ENCODE results near the gene RAB11B. TPM values are rescaled to one million over a fixed set of nuclear protein-coding genes. Genes with fewer than 3 reads are reported as not detected.

RAB11B gene
- total RNA-seq, 1 experiment from 2014 or later, result 91.3 TPM

GRCh38 chr19:8397746-8398310, 7.7 kb downstream of the RAB11B start:
- H3K9me3 Mint-ChIP-seq (ENCODE audit: unreplicated experiment), result no peaks in the 10 kb centered on the region
- peaks cover 30% of the 10 kb centered on the region for H3K36me3 Mint-ChIP-seq (ENCODE audit: insufficient read depth, unreplicated experiment)
- peaks cover 13% of the 10 kb centered on the region for H3K4me1 Mint-ChIP-seq (ENCODE audit: low read depth, unreplicated experiment)
- no peak for TF ChIP-seq CTCF (IDR thresholded peaks at IDR 0.05; ENCODE audit: insufficient read depth in 1 of 2, low read depth in 1 of 2, low read length in 1 of 2, severe bottlenecking in 1 of 2, unreplicated experiment in 1 of 2)
- H3K27ac Mint-ChIP-seq (ENCODE audit: unreplicated experiment), result no peak overlapping the region
- CTCF ChIA-PET, result interaction anchor here (0.5 to 1.6 kb wide), 2 partner anchors 15 to 44 kb away, joined by 4 to 5 read pairs; partner anchors contain the start of gene MARCHF2
- Histone ChIP-seq H3K9me3 (no peaks in the 10 kb centered on the region), H3K4me3 (ENCODE audit: low read depth, low read length) (no peak overlapping the region), H3K27me3 (replicated peaks; ENCODE audit: control insufficient read depth, insufficient read depth, low read length) (no peaks in the 10 kb centered on the region), H3K4me1 (0 out of 2 replicates have a peak, but pooled peaks cover 5% of the 10 kb centered on the region), H3K36me3 (ENCODE audit: control insufficient read depth, insufficient read depth, low read length) (peaks cover 2% of the 10 kb centered on the region; the same call in 1 of the 2 replicates)
- no TSS peak for BruUV-seq (replicated peaks)
- H3K4me3 Mint-ChIP-seq (ENCODE audit: unreplicated experiment), result no peak overlapping the region
- POLR2A ChIA-PET, result no interaction called here
- intact Hi-C loops (cut with micrococcal nuclease; ENCODE audit: unreplicated experiment), result loop anchor here (2.0 to 5.0 kb wide), 2 partner anchors 43 to 131 kb away; no protein-coding TSS in a partner anchor
- DNase-seq, result no peak
- H3K27me3 Mint-ChIP-seq (ENCODE audit: insufficient read depth, unreplicated experiment), result no peaks in the 10 kb centered on the region

- DNase-seq, result no peak
- Mint-ChIP-seq H3K4me1 (ENCODE audit: low read depth, unreplicated experiment) (peaks cover 13% of the 10 kb centered on the region), H3K9me3 (ENCODE audit: unreplicated experiment) (no peaks in the 10 kb centered on the region), H3K36me3 (ENCODE audit: insufficient read depth, unreplicated experiment) (peaks cover 30% of the 10 kb centered on the region), H3K4me3 (ENCODE audit: unreplicated experiment) (no peak overlapping the region), H3K27ac (ENCODE audit: unreplicated experiment) (no peak overlapping the region), H3K27me3 (ENCODE audit: insufficient read depth, unreplicated experiment) (no peaks in the 10 kb centered on the region)
- no TSS peak for BruUV-seq (replicated peaks)
- Histone ChIP-seq H3K9me3 (no peaks in the 10 kb centered on the region), H3K4me1 (0 out of 2 replicates have a peak, but pooled peaks cover 5% of the 10 kb centered on the region), H3K4me3 (ENCODE audit: low read depth, low read length) (no peak overlapping the region), H3K27me3 (replicated peaks; ENCODE audit: control insufficient read depth, insufficient read depth, low read length) (no peaks in the 10 kb centered on the region), H3K36me3 (ENCODE audit: control insufficient read depth, insufficient read depth, low read length) (peaks cover 2% of the 10 kb centered on the region; the same call in 1 of the 2 replicates)
- intact Hi-C loops (cut with micrococcal nuclease; ENCODE audit: unreplicated experiment), result loop anchor here (5.0 kb wide), 1 partner anchor 131 kb away; no protein-coding TSS in a partner anchor
- POLR2A ChIA-PET, result no interaction called here
- no peak for TF ChIP-seq CTCF (IDR thresholded peaks at IDR 0.05; ENCODE audit: insufficient read depth in 1 of 2, low read depth in 1 of 2, low read length in 1 of 2, severe bottlenecking in 1 of 2, unreplicated experiment in 1 of 2)
- CTCF ChIA-PET, result interaction anchor here (0.5 to 1.6 kb wide), 2 partner anchors 15 to 45 kb away, joined by 4 to 5 read pairs; partner anchors contain the start of gene MARCHF2
These were observed 8.2 kb downstream of the RAB11B start for GRCh38 chr19:8398311-8398771.

- no peaks in the 10 kb centered on the region for H3K9me3 ChIP-seq
- H3K36me3 ChIP-seq (ENCODE audit: control insufficient read depth, insufficient read depth, low read length), result peaks cover 2% of the 10 kb centered on the region; the same call in 1 of the 2 replicates
- H3K27ac Mint-ChIP-seq (ENCODE audit: unreplicated experiment), result no peak overlapping the region
- peaks cover 13% of the 10 kb centered on the region for H3K4me1 Mint-ChIP-seq (ENCODE audit: low read depth, unreplicated experiment)
- intact Hi-C loops (cut with micrococcal nuclease; ENCODE audit: unreplicated experiment), result loop anchor here (5.0 kb wide), 1 partner anchor 132 kb away; no protein-coding TSS in a partner anchor
- ChIA-PET POLR2A (no interaction called here), CTCF (interaction anchor here (0.6 kb wide), 1 partner anchor 73 kb away, joined by 4 read pairs; no protein-coding TSS in a partner anchor)
- H3K4me3 ChIP-seq (ENCODE audit: low read depth, low read length), result no peak overlapping the region
- H3K4me1 ChIP-seq, result 0 out of 2 replicates have a peak, but pooled peaks cover 2% of the 10 kb centered on the region
- no peak for TF ChIP-seq CTCF (IDR thresholded peaks at IDR 0.05; ENCODE audit: insufficient read depth in 1 of 2, low read depth in 1 of 2, low read length in 1 of 2, severe bottlenecking in 1 of 2, unreplicated experiment in 1 of 2)
- DNase-seq, result no peak
- H3K27me3 ChIP-seq (replicated peaks; ENCODE audit: control insufficient read depth, insufficient read depth, low read length), result no peaks in the 10 kb centered on the region
- no peaks in the 10 kb centered on the region for H3K9me3 Mint-ChIP-seq (ENCODE audit: unreplicated experiment)
- peaks cover 27% of the 10 kb centered on the region for H3K36me3 Mint-ChIP-seq (ENCODE audit: insufficient read depth, unreplicated experiment)
- H3K4me3 Mint-ChIP-seq (ENCODE audit: unreplicated experiment), result no peak overlapping the region
- H3K27me3 Mint-ChIP-seq (ENCODE audit: insufficient read depth, unreplicated experiment), result no peaks in the 10 kb centered on the region
- BruUV-seq (replicated peaks), result no TSS peak
These were observed 9.6 kb downstream of the RAB11B start for GRCh38 chr19:8399681-8400188.
